Left lobe of liver (tissue), 2 donors: ENCODE measurements around the gene DNAJC6. TPM values are rescaled to one million over a fixed set of nuclear protein-coding genes. Genes with fewer than 3 reads are reported as not detected.
A peak's percentile ranks its signal among the peaks of the same experiment; 100 is the strongest.

Experiments
- ATAC-seq: fragments of 200-7000 bp; cut with Tn5 transposase; one replicate; pipeline ENCODE4 v1.9.1; 2020; ENCODE audit warnings: mild to moderate bottlenecking, moderate library complexity
- DNase-seq: peaks from one replicate; pipeline ENCODE4 v3.0.0-alpha.2; 2020; ENCODE audit warnings: low spot score
- total RNA-seq: library from RNA; stranded (reverse); gene quantifications from one replicate; pipeline ENCODE4 v1.2.1, GENCODE V29; 2021
- donor health status: DM: no; HTN: no; CAD: no; lungs with moderate emphysema.
- donor health status: DM: no; HTN: yes; CAD: no.

DNAJC6 gene
- total RNA-seq, 1 donor from 2014 or later: 0.25 TPM

DNA sequence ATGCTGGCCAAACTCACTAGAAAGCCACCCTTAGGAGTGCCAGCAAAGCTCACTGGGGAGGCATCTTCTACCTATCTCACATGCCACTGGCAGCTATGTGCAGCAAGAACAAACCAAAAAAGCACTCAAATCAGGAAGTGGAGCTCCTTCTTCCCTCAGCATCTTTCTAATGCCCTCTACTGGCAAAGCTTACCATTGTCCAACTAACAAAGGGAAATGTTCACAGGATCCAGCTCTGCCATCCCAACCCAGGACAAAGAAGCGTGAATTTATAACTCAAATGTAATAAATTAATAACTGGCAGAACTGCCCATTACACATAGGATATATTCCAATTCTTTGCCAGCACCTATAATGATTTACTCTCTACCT lies 150.0 kb downstream of the DNAJC6 start:
- DNase-seq (no peak), ATAC-seq (peak; percentile 89)

Other genes starting within 250 kb of the DNAJC6 start
- gene AK4, start 161.3 kb upstream of the DNAJC6 start, total RNA-seq: 153 TPM
- 51.9 TPM for gene LEPR, start 111.1 kb downstream of the DNAJC6 start, total RNA-seq
- 33.1 TPM for gene LEPROT, start 111.1 kb downstream of the DNAJC6 start, total RNA-seq